ENCODE measurements around the gene TNFRSF19.

TNFRSF19 gene

GRCh38 chr13:23626700-23627099 is 56.5 kb downstream of the TNFRSF19 start:
- peaks cover 4% of the 10 kb centered on the region for H3K9me3 Mint-ChIP-seq
- no peaks in the 10 kb centered on the region for H3K36me3 Mint-ChIP-seq
- H3K27me3 Mint-ChIP-seq = peaks cover 7% of the 10 kb centered on the region
- peaks cover 4% of the 10 kb centered on the region for H3K4me1 Mint-ChIP-seq
- no peak overlapping the region for H3K27ac Mint-ChIP-seq
- no peak overlapping the region for H3K4me3 Mint-ChIP-seq

- Mint-ChIP-seq H3K9me3 (peaks cover 4% of the 10 kb centered on the region), H3K4me1 (peaks cover 4% of the 10 kb centered on the region), H3K27ac (no peak overlapping the region), H3K27me3 (peaks cover 7% of the 10 kb centered on the region), H3K36me3 (no peaks in the 10 kb centered on the region), H3K4me3 (no peak overlapping the region)
These were observed 57.2 kb downstream of the TNFRSF19 start for GRCh38 chr13:23627410-23627809.

- H3K27ac Mint-ChIP-seq = no peak overlapping the region
- peaks cover 4% of the 10 kb centered on the region for H3K9me3 Mint-ChIP-seq
- peaks cover 4% of the 10 kb centered on the region for H3K4me1 Mint-ChIP-seq
- H3K27me3 Mint-ChIP-seq = peaks cover 9% of the 10 kb centered on the region
- no peaks in the 10 kb centered on the region for H3K36me3 Mint-ChIP-seq
- no peak overlapping the region for H3K4me3 Mint-ChIP-seq
These were observed 58.0 kb downstream of the TNFRSF19 start for GRCh38 chr13:23628250-23628649.

- no peaks in the 10 kb centered on the region for H3K36me3 Mint-ChIP-seq
- peaks cover 4% of the 10 kb centered on the region for H3K4me1 Mint-ChIP-seq
- peaks cover 2% of the 10 kb centered on the region for H3K9me3 Mint-ChIP-seq
- H3K27me3 Mint-ChIP-seq = peaks cover 9% of the 10 kb centered on the region
- H3K27ac Mint-ChIP-seq = no peak overlapping the region
- no peak overlapping the region for H3K4me3 Mint-ChIP-seq
These were observed 58.8 kb downstream of the TNFRSF19 start for GRCh38 chr13:23628765-23629565.

DNA sequence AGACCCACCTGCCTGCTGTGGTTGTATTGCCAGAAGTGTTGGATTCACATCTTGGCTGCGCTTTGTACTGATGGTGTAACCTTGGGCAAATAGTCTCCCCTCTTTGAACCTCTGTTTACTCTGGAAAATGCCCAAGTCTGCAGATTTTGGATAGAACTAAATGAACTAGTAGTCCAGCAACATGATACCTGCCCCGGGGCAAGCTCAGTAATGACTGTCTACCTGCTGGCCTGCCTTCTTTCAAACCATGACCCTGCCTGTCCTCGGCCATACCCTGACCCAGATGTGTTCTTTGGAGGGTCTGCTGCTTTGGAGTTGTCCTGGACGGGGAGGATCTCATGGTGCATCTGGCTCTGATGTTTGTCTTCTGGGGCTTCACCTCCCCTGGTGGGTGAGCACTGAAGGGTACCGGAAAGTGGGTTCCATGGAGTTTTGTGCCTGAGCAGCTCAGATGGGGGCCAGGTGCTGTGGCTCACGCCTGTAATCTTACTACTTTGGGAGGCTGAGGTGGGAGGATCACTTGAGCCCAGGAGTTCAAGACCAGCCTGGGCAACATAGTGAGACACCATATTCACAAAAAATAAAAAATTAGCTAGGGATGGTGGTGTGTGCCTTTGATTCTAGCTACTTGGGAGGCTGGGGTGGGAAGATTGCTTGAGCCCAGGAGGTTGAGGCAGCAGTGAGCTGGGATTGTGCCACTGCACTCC is 59.5 kb downstream of the TNFRSF19 start:
- Mint-ChIP-seq H3K9me3 (no peaks in the 10 kb centered on the region), H3K36me3 (no peaks in the 10 kb centered on the region), H3K4me3 (no peak overlapping the region)

GRCh38 chr13:23630349-23631093 is 60.3 kb downstream of the TNFRSF19 start:
- H3K36me3 Mint-ChIP-seq = no peaks in the 10 kb centered on the region
- H3K4me1 Mint-ChIP-seq = peaks cover 4% of the 10 kb centered on the region
- no peak overlapping the region for H3K27ac Mint-ChIP-seq
- H3K27me3 Mint-ChIP-seq = peaks cover 9% of the 10 kb centered on the region
- H3K9me3 Mint-ChIP-seq = no peaks in the 10 kb centered on the region
- no peak overlapping the region for H3K4me3 Mint-ChIP-seq

More for the DNA sequence above, 59.5 kb downstream of the TNFRSF19 start:
- peaks cover 4% of the 10 kb centered on the region for H3K4me1 Mint-ChIP-seq
- no peak overlapping the region for H3K27ac Mint-ChIP-seq
- H3K27me3 Mint-ChIP-seq = peaks cover 9% of the 10 kb centered on the region

DNA sequence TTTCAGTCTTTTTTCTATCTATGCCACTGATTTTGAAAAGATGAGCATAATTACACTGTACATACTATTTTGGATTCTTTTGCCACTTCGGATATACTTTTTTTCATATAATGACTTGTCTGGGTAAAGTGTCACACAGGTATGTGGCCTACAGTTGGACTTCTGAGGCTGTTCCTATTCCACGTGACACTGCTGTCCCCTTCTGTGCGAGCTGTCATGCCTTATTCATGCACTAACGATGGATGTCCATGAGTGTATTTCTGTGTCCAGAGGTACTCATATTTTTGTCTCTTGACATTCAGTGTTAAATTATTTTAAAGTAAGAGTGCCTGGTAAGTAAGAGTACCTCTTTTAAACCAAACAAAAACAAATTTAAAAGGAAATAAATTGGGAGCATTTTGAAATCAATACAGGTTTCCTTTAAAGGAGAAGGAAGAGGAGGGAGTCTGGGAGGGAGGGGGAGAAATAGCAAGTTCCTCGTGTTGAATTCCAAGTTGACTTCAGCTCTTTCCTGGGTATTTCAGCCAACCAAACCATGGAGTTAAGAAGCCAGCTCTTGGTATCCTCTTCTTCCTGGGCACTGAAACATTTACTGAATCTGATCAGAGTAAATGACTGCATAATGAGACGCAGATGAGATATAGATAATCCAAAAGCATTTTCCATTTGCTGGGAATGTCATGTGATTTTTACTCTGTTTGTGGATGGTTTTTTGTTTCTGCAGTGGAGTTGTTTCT is 61.3 kb downstream of the TNFRSF19 start:
- Mint-ChIP-seq H3K27me3 (peaks cover 6% of the 10 kb centered on the region), H3K27ac (no peak overlapping the region), H3K4me1 (peaks cover 4% of the 10 kb centered on the region), H3K36me3 (no peaks in the 10 kb centered on the region), H3K4me3 (no peak overlapping the region), H3K9me3 (no peaks in the 10 kb centered on the region)

DNA sequence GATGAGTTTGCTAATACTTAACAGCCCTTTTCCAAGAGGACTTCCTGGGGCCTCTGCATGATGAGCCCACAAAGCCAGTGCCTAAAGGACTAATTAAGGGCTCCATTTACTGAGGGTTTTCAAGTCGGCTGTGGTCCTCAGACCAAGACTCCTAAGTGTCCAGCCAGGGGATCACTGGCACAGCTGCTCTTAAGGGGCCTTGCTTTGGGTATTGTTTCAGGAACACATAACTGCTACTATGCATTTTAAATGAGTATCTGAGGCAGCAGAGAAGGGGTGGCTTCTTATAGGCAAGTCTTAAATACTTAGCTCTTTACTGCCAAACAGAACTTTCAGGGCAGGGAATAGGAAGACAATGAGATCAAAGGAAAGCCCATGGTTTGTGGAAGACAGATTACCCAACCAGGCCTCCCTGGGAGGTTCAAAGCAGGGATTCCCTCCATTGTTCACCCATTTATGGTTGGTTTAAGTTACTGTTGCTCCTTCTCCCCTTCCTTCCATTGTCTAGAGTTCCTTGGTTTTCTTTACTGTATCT is 61.9 kb downstream of the TNFRSF19 start:
- peaks cover 4% of the 10 kb centered on the region for H3K4me1 Mint-ChIP-seq
- H3K27me3 Mint-ChIP-seq = peaks cover 4% of the 10 kb centered on the region
- H3K9me3 Mint-ChIP-seq = no peaks in the 10 kb centered on the region
- H3K4me3 Mint-ChIP-seq = no peak overlapping the region
- H3K36me3 Mint-ChIP-seq = no peaks in the 10 kb centered on the region
- no peak overlapping the region for H3K27ac Mint-ChIP-seq

GRCh38 chr13:23632741-23633140 is 62.5 kb downstream of the TNFRSF19 start:
- no peak overlapping the region for H3K27ac Mint-ChIP-seq
- no peaks in the 10 kb centered on the region for H3K36me3 Mint-ChIP-seq
- H3K4me1 Mint-ChIP-seq = peaks cover 4% of the 10 kb centered on the region
- no peaks in the 10 kb centered on the region for H3K9me3 Mint-ChIP-seq
- peaks cover 1% of the 10 kb centered on the region for H3K27me3 Mint-ChIP-seq
- no peak overlapping the region for H3K4me3 Mint-ChIP-seq

DNA sequence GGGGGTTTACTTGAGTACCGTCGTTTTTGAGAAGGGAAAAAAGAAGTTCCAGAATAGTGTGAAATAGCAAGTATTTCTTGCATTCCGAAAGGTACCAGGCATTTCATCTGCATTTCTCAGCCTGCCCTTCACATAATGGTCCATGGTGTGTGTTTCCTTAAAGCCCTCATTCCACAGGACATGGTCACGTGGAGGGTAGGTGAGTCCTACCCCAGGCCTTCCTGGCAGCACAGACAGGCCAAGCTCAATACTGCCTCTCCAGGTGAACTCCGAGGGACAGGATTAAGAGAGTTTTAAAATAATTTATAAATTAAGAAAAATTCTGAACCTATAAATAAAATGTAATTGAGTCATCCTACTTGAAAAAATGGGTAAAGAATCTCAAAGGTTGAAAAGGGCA is 64.7 kb downstream of the TNFRSF19 start:
- Mint-ChIP-seq H3K9me3 (no peaks in the 10 kb centered on the region), H3K36me3 (no peaks in the 10 kb centered on the region), H3K27me3 (peaks cover 1% of the 10 kb centered on the region), H3K27ac (no peak overlapping the region), H3K4me3 (no peak overlapping the region), H3K4me1 (peaks cover 4% of the 10 kb centered on the region)

DNA sequence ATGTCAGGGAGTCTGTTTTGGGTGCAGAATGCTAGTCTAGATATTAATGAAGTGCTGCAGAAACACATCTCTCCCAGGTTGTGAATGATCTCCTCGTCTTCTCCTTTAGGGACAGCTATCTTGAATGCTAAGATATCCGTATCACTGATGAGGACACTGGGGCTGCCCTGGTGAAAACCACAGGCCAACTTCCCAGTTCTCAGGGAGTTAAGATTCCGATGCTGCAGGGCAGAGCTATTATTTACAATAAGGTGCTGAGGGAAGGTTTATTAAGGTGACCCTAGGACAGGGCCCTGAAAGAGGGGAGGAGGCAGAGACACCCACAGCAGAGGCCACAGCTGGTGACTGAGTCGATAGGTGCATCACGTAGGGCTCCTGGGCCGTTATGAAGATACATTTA is 66.1 kb downstream of the TNFRSF19 start:
- Mint-ChIP-seq H3K4me1 (no peaks in the 10 kb centered on the region), H3K9me3 (no peaks in the 10 kb centered on the region), H3K27me3 (peaks cover 1% of the 10 kb centered on the region), H3K4me3 (no peak overlapping the region), H3K36me3 (no peaks in the 10 kb centered on the region), H3K27ac (peak overlapping the region; percentile 19)

GRCh38 chr13:23637829-23638228 is 67.6 kb downstream of the TNFRSF19 start:
- Mint-ChIP-seq H3K4me1 (no peaks in the 10 kb centered on the region), H3K9me3 (no peaks in the 10 kb centered on the region), H3K27me3 (no peaks in the 10 kb centered on the region), H3K36me3 (no peaks in the 10 kb centered on the region), H3K4me3 (no peak overlapping the region), H3K27ac (no peak overlapping the region)

DNA sequence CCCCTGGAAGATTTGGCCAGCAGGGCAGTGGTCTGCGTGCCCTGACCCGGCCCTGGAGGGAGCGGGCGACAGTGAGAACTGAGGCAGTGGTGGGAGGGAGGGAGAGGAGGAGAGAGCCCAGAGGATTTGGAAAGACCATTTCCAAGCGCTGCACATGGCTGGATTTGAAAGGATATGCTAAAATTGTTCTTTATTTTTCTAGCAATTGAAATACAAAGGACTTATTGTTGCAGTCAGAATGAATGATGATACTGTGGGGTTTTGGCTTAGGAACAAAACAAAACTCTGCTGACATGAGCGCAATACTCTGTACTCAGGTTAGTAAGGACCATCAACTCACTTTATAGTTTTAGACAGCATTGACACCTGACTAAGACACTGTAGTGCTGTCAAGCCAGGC is 69.5 kb downstream of the TNFRSF19 start:
- Mint-ChIP-seq H3K9me3 (no peaks in the 10 kb centered on the region), H3K4me3 (no peak overlapping the region), H3K27ac (no peak overlapping the region), H3K27me3 (no peaks in the 10 kb centered on the region), H3K36me3 (no peaks in the 10 kb centered on the region), H3K4me1 (no peaks in the 10 kb centered on the region)

DNA sequence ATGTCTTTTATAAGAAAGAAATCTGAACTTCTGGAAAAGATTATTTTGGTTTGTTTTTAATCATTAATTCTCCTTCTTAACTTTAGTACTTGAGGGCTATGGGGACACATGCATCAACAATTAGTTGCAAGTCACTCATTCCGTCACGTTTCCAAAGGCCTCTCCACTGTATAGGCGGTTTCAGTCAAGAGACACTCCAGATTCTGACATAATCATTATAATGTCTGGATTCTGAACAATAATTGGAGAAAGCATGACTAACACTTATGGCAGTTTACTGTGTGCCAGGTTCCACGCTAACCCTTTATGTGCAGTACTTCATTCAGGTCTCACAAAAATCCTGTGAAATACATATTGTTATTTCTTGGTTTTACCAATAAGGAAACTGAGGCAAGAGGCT is 71.9 kb downstream of the TNFRSF19 start:
- H3K4me1 Mint-ChIP-seq = no peaks in the 10 kb centered on the region
- no peaks in the 10 kb centered on the region for H3K9me3 Mint-ChIP-seq
- no peaks in the 10 kb centered on the region for H3K27me3 Mint-ChIP-seq
- no peaks in the 10 kb centered on the region for H3K36me3 Mint-ChIP-seq
- H3K4me3 Mint-ChIP-seq = no peak overlapping the region
- H3K27ac Mint-ChIP-seq = no peak overlapping the region
